Hepatocyte (in vitro differentiated cells): Measurements from ENCODE around the gene ZFTA.

ENCODE experiments used
- CTCF ChIP-seq: fragments of 200-600 bp; sonication (generic); IDR thresholded peaks from 2 replicates; pipeline ENCODE4 v1.5.1; 2016; ENCODE audit warnings: antibody characterized with exemption, mild to moderate bottlenecking; ENCODE audit not compliant: poor library complexity
- EZH2 ChIP-seq: fragments of 200-600 bp; sonication (generic); IDR thresholded peaks from 2 replicates; pipeline ENCODE4 v1.6.1; 2016; ENCODE audit warnings: antibody characterized with exemption, mild to moderate bottlenecking, borderline replicate concordance

- no peak for TF ChIP-seq CTCF
- no peak for TF ChIP-seq EZH2
These were observed 32.3 kb upstream of the ZFTA start for GRCh38 chr11:63800921-63801320.
